ENCODE measurements around the gene SPOCD1. TPM values are rescaled to one million over a fixed set of nuclear protein-coding genes. Genes with fewer than 3 reads are reported as not detected.
"Not testable (repeated sequence)": the region's sequence is repeated elsewhere in the genome, so short reads cannot be mapped to it uniquely, and the experiment has no call there.

The SPOCD1 gene
- total RNA-seq, 1 experiment from 2014 or later, result 0.16 TPM

DNA sequence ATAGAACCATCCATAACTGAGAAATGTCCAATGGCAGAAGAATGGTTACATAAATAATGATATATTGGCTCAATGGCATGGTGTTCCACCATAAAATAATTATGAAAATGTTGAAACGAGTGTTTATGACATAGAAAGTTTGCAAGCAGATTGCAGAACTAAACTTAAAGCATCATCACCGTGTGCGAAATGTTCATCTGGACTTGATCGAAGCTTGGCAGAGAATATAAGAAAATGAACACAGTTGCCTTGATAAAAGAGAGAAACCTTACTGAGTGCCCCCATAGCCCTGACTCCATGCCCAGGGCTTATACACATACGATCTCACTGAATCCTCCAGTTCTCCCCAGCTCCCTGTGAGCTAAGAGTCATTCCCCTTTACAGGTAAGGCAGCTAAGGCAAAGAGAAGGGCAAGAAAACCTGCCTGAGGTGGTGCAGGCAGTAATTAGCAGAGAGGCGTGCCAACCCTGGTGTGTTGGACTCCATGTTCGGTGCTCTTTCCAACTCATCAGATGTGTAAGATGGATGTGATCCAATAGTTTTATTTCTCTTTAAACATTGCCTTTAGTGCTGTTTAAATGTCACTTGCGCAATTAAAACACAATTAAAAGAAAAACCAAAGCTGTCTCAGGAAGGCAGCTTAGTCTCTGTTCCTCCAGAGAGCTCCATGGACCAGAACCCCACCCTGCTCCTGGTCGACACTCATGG lies 21.8 kb upstream of the SPOCD1 start:
- Histone ChIP-seq H3K9me3 (replicated peaks) (no peaks in the 10 kb centered on the region), H3K4me1 (no peaks in the 10 kb centered on the region), H3K27ac (no peak overlapping the region), H3K4me3 (no peak overlapping the region), H3K27me3 (0 out of 2 replicates have a peak, but pooled peaks cover 5% of the 10 kb centered on the region), H3K36me3 (no peaks in the 10 kb centered on the region)
- no peak for DNase-seq

DNA sequence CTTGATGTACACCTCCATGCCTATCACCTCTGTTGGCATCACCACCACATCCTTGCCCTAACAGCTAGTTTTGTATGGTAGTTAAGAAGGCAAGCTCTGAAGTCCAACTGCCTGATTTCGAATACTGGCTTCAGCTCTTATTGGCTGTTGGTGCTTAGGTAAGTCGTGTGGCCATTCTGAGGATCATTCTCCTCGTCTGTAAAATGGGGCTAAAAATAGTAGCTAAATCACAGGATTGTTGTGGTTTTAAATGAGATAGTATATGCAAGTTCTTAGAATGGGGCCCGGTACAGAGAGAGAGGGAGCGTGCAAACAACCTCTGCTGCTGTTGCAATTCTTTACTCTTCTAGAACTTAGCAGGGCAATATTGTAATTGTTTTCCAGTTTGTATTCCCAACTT lies 20.8 kb upstream of the SPOCD1 start:
- H3K4me3 ChIP-seq, result no peak overlapping the region
- H3K27me3 ChIP-seq, result peaks cover 5% of the 10 kb centered on the region; the same call in 1 of the 2 replicates
- no peak for DNase-seq

DNA sequence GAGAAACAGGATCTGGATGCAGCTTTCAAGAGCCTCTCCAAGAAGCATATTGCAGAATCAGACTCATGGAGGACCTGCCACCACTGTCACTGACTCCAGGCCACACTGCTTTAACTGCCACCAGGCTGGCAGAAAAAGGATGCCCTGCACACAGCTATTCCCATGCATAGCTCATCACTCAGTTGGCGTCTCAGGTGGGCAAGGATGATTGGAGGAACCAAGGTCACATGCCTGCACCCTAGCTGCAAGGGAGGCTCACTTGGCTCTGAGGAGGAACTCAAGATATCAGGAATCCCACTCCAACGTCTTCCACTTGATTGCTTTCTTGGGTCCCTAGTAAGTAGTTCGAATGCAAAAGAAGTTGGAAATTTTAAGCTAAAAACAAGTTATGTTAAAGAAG lies 19.6 kb upstream of the SPOCD1 start:
- no peaks in the 10 kb centered on the region for H3K36me3 ChIP-seq
- H3K4me3 ChIP-seq, result no peak overlapping the region
- no peaks in the 10 kb centered on the region for H3K9me3 ChIP-seq (replicated peaks)
- H3K27ac ChIP-seq, result no peak overlapping the region
- peaks cover 5% of the 10 kb centered on the region; the same call in 1 of the 2 replicates for H3K27me3 ChIP-seq
- DNase-seq, result no peak
- no peaks in the 10 kb centered on the region for H3K4me1 ChIP-seq

More for the DNA sequence above, 20.8 kb upstream of the SPOCD1 start:
- Histone ChIP-seq H3K27ac (no peak overlapping the region), H3K4me1 (no peaks in the 10 kb centered on the region), H3K36me3 (no peaks in the 10 kb centered on the region), H3K9me3 (replicated peaks) (no peaks in the 10 kb centered on the region)

DNA sequence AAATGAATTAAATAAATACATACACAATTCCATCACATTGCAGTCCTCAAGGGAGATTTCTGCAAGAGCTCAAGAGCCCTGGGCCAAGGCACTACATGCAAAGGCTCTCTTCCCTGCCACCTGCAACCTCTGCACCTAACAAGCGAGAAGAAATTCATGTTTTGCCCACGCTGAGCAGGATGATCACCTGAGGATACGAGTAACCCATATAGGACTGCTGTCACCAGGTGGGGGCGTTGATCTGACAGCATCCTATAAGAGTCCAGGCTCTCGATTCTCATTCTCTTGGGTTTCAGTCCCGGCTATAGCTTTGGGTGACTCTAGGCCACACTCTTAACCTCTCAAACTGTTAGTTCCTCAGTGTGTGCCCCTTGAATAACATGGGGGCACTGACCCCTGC lies 18.7 kb upstream of the SPOCD1 start:
- Histone ChIP-seq H3K4me3 (no peak overlapping the region), H3K9me3 (replicated peaks) (no peaks in the 10 kb centered on the region), H3K27me3 (peaks cover 5% of the 10 kb centered on the region; the same call in 1 of the 2 replicates), H3K36me3 (no peaks in the 10 kb centered on the region), H3K4me1 (no peaks in the 10 kb centered on the region), H3K27ac (no peak overlapping the region)
- no peak for DNase-seq

DNA sequence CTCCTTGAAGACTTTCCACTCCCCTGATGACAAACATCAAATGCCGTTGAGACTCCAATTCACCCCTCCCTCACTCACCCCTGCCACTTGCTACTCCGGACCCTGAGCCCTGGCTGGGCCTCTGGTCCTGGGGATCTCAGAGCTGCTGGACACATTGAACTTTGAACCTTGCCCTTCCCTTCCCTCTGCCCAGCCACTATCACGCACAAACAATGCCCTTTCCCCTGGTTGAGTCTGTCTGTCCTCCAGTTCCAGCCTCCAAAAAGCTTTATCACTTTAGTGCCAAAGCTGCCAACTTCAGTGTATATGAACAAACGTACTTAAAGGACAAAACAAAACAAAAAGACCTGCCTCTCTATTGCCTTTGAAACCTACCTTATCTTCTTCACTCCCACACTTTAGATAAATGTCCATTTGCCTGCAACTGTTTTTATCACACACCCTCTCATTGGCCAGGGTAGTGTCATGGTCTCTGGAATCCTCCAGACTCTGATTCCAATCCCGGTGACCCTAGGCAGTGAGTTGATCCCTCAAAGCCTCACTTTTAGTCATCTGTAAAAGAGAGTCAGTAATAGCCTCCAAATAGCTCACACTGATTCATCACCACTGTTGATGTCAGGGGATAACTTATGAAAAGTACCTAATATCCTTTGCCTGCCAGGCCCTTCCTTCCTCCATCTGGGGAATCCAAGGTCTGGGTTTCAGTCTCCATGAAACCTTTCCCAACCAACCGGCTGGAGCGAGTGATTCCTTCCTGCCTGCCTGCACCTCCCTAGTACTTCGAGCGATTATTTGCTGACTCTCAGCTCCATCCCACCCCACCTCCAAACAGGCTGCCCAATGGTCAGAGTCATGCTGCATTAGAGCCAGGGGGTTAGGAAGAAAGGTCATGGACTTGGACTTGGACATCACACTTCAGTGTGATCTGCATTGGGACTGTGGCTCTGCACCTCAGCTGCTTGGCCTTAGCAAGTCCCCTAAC lies 15.9 kb upstream of the SPOCD1 start:
- Histone ChIP-seq H3K4me3 (no peak overlapping the region), H3K9me3 (replicated peaks) (no peaks in the 10 kb centered on the region), H3K36me3 (no peaks in the 10 kb centered on the region), H3K27me3 (peaks cover 14% of the 10 kb centered on the region; the same call in 1 of the 2 replicates), H3K27ac (no peak overlapping the region), H3K4me1 (no peaks in the 10 kb centered on the region)
- no peak for DNase-seq

DNA sequence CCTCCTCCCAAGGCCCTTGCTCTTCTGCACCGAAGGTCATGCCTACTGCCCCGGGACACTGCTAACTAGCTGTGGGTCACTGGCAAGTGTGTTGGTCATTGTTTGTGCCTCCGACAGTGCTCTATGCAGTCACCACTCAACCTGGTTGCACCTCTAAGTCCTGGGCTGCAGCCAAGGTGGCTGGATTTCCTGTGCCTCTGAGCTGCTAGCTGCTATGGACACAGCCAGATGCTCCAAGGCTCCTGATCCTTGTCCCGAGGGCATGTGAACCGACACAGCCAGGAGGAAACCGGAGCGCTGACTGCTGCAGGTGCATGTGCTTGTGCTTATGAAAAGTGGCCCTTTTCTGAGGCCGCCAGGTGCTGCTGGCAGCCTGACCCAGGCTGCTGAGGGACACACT lies 14.7 kb upstream of the SPOCD1 start:
- H3K4me1 ChIP-seq, result no peaks in the 10 kb centered on the region
- H3K9me3 ChIP-seq (replicated peaks), result no peaks in the 10 kb centered on the region
- DNase-seq, result no peak
- H3K27me3 ChIP-seq, result peaks cover 14% of the 10 kb centered on the region; the same call in 1 of the 2 replicates
- no peaks in the 10 kb centered on the region for H3K36me3 ChIP-seq
- H3K4me3 ChIP-seq, result no peak overlapping the region
- H3K27ac ChIP-seq, result no peak overlapping the region

DNA sequence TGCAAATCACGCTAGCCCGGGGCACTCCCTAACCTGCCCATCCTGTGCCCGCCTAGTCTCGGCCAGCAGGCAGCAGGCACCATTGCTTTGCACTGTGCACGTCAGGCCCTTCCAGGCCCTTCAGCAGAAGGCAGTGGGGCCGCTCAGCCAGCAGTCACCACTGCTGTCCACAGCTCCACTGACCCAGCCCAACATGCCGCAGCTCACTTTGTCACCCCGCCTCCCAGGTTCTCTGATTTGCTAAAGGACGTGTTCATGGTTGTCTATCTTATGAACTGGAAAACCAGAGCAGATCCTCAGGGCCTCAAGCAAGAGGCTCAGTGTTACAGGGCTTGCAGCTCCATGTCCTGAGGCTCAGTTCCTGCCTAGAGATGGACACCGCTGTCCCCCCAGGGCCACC lies 14.2 kb upstream of the SPOCD1 start:
- DNase-seq, result no peak
- Histone ChIP-seq H3K9me3 (replicated peaks) (no peaks in the 10 kb centered on the region), H3K4me1 (no peaks in the 10 kb centered on the region), H3K4me3 (no peak overlapping the region), H3K36me3 (no peaks in the 10 kb centered on the region), H3K27me3 (peaks cover 14% of the 10 kb centered on the region; the same call in 1 of the 2 replicates), H3K27ac (no peak overlapping the region)

DNA sequence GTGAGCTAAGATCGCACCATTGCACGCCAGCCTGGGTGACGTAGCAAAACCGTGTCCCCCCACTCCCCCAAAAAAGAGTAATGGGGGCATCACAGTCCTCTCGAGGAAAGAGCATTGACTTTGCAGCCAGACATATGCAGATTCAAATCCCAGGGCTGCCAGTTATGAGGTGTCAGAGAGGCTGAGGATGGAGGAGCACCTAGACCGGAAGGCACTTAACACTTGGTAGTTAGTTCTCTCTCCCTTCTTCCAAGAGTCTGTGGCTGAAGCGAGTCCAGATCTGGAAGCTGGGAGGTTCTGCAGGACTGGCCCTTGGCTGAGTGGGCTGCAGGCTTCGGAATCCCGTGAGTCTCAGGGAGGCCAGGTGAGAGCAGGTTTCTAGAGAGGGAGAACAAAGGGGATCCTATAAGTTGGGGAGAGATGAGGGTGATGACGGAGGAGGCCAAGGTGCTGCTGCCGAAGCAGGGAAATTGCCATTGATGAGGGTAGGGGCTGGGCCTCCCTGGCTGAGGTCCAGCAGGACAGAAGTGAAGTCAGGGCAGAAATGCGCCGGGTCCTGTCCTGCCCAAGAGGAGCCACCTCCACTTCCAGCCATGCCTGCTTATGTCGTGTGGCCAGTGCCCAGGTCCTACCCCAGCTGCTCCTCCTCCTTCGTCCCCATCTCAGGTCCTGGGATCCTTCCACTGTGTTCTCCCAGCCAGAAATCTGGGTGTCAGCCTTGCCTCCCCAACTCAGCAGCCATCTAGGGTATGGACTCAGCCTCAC lies 13.3 kb upstream of the SPOCD1 start:
- Histone ChIP-seq H3K27me3 (peaks cover 14% of the 10 kb centered on the region; the same call in 1 of the 2 replicates), H3K4me1 (no peaks in the 10 kb centered on the region), H3K4me3 (no peak overlapping the region), H3K36me3 (no peaks in the 10 kb centered on the region), H3K27ac (no peak overlapping the region), H3K9me3 (replicated peaks) (no peaks in the 10 kb centered on the region)
- DNase-seq, result no peak

DNA sequence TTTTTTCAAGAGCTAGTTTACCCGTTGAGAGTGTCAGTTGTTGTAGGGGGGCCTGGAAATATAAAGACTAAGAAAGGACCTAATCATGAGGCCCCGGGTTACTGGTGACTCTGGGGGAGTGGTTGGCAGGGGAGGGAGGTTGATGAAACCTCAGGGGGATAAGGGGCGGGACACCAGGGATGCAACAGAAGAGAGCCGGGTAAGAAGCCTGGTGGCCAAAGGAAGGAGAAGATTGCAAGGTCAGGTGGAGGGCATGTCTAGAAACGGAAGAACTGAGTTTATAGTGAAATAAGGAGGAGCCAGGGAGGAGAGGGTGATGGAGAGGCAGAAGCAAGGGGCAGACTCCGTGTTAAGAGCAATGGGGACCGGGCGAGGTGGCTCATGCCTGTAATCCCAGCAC lies 12.5 kb upstream of the SPOCD1 start:
- Histone ChIP-seq H3K9me3 (replicated peaks) (no peaks in the 10 kb centered on the region), H3K27ac (no peak overlapping the region), H3K4me1 (no peaks in the 10 kb centered on the region), H3K36me3 (no peaks in the 10 kb centered on the region), H3K4me3 (no peak overlapping the region), H3K27me3 (peaks cover 14% of the 10 kb centered on the region; the same call in 1 of the 2 replicates)
- no peak for DNase-seq

DNA sequence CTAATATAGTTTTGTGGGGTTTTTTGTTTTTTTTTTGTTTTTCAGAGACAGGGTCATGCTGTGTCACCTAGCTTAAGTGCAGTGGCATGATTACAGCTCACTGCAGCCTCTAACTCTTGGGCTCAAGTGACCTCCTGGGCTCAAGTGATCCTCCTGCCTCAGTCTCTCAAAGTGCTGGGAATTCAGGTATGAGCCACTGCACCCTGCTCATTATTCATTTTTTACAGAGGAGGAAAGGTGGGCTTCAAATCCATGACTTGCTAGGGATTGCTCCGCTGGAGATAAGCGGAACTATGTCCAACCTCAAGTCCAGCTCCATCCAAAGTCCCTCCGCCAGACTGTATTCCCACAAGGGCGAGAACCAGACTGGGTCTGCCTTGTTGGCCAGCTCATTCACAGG lies 8.0 kb upstream of the SPOCD1 start:
- no peak overlapping the region for H3K27ac ChIP-seq
- H3K36me3 ChIP-seq, result no peaks in the 10 kb centered on the region
- H3K9me3 ChIP-seq (replicated peaks), result no peaks in the 10 kb centered on the region
- no peak for DNase-seq
- H3K27me3 ChIP-seq, result peaks cover 7% of the 10 kb centered on the region; the same call in 1 of the 2 replicates
- no peak overlapping the region for H3K4me3 ChIP-seq
- H3K4me1 ChIP-seq, result no peaks in the 10 kb centered on the region

DNA sequence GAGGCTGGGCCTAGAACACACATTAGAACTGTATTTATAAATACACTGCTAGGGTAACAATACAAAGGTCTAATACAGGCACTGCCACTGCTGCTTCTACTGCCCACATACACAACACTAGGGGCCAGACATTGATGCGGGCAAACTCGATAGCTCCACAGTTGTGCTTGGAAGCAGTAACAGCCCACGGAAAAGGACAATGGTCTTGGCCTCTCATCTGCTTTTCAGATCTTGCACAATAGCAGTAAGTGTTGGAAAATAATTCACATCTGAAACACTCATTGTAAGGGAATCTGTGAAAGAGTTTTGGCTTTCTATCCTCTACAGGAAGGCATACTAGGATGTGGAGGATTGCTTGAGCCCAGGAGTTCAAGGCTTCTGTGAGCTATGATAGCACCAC lies 6.9 kb upstream of the SPOCD1 start:
- Histone ChIP-seq H3K4me1 (no peaks in the 10 kb centered on the region), H3K4me3 (no peak overlapping the region), H3K9me3 (replicated peaks) (no peaks in the 10 kb centered on the region), H3K36me3 (no peaks in the 10 kb centered on the region), H3K27ac (no peak overlapping the region), H3K27me3 (no peaks in the 10 kb centered on the region)
- no peak for DNase-seq

DNA sequence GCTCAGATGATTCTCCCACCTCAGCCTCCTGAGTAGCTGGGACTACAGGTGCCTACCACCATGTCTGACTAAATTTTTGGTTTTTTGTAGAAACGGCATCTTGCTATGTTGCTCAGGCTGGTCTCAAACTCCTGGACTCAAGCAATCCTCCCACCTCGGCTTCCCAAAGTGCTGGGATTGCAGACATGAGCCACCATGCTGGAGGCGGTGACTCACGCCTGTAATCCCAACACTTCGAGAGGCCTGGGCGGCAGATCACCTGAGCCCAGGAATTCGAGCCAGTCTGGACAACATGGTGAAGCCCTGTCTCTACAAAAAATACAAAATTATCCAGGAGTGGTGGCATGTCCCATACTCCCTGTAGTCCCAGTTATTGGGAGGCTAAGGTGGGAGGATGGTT lies 4.4 kb upstream of the SPOCD1 start:
- H3K36me3 ChIP-seq; H3K9me3 ChIP-seq (replicated peaks); H3K4me1 ChIP-seq; H3K27me3 ChIP-seq; H3K4me3 ChIP-seq; DNase-seq; H3K27ac ChIP-seq: not testable (repeated sequence)

DNA sequence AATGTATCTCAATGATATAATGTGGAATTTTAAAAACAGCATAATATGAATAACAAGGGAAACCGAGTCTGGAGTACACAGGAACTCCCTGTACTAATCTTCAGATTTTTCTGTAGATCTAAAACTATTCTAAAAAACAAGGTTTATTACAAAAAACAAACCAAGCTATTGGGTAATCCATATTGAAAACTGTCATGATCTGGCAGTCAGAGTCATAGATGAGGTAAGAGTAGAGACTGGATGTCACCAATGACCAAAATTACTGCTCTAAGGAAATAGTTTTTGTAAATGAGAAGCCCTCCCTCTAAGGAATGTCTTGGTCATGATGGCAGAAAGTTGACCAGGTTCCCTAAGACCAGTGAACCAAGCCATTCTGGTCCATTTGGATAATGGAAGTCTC lies 2.4 kb upstream of the SPOCD1 start:
- H3K9me3 ChIP-seq (replicated peaks), result 0 out of 2 replicates have a peak, but pooled peaks cover 3% of the 10 kb centered on the region
- no peak for DNase-seq
- H3K4me3 ChIP-seq, result no peak overlapping the region
- H3K27me3 ChIP-seq, result no peaks in the 10 kb centered on the region
- H3K36me3 ChIP-seq, result no peaks in the 10 kb centered on the region
- no peaks in the 10 kb centered on the region for H3K4me1 ChIP-seq
- no peak overlapping the region for H3K27ac ChIP-seq

DNA sequence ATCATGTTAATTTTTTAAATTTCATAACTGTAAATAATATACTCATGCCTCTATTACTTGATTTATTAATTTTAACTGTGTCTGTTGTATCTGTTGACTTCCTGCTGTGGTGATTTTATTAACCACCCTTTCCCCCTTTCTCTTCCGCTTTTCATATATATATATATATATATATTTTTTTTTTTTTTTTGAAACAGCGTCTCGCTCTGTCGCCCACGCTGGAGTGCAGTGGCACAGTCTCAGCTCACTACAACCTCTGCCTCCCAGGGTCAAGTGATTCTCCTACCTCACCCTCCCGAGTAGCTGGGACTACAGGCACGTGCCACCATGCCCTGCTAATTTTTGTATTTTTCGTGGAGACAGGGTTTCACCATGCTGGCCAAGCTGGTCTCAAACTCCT lies 1.1 kb upstream of the SPOCD1 start:
- not testable (repeated sequence) for H3K9me3 ChIP-seq (replicated peaks); H3K4me1 ChIP-seq; H3K36me3 ChIP-seq; DNase-seq; H3K27ac ChIP-seq; H3K4me3 ChIP-seq; H3K27me3 ChIP-seq

DNA sequence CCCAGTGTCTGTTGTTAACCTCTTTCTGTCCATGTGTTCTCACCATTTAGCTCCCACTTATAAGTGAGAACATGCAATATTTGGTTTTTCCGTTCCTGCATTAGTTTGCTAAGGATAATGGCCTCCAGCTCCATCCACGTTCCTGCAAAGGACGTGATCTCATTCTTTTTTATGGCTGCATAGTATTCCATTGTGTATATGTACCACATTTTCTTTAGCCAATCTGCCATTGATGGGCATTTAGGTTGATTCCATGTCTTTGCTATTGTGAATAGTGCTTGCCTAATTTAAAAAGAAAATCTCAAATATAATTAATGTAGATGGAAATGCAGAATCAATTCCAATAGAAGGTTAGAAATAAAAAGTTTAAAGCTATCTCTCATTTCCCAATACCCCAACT lies 679 bp upstream of the SPOCD1 start:
- H3K4me3 ChIP-seq; H3K36me3 ChIP-seq; H3K27ac ChIP-seq; H3K27me3 ChIP-seq; DNase-seq; H3K9me3 ChIP-seq (replicated peaks); H3K4me1 ChIP-seq: not testable (repeated sequence)
